Skeletal muscle cell (primary cell): ENCODE data around the gene METTL25.

ENCODE experiments used
- DNase-seq: peaks from one replicate; pipeline ENCODE4 v3.0.0-alpha.2; 2010; ENCODE audit warnings: low read depth
- H3K4me3 ChIP-seq: 2 replicates; pipeline ENCODE4 v1.5.1; 2011; ENCODE audit warnings: low read depth, mild to moderate bottlenecking, control low read depth, low read length, moderate library complexity

The METTL25 gene

DNA sequence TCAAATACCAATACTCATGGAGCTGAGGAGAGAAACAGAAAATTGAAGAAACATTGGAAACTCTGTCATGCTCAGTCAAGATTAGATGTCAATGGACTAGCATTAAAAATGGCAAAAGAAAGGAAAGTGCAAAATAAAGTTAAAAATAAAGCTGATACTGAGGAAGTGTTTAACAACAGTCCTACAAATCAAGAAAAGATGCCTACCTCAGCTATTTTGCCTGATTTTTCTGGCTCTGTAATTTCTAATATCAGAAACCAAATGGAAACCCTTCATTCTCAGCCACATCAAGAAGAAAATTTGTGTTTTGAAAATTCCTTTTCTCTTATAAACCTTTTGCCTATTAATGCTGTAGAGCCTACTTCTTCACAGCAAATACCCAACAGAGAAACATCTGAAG, 40.5 kb downstream of the METTL25 start:
- no peak overlapping the region for H3K4me3 ChIP-seq
- DNase-seq, result no peak

DNA sequence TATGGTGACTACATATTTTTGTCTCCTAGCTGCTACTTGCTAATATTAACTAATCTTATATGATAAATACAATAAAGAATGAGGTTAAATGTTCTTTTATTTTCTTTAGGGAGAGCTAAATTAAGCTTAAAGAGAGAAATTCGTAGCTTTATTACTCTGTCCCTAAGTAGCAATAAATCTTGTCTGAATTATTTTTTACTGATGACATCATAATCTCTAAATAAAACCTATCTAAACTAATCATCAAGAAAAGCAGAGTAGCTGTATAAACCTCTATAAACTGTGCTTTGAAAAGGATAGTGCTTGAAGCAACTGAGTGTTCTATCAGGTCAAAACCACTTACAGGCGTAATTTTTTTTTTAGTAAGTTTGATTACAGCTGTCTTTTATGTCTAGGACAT, 42.5 kb downstream of the METTL25 start:
- no peak for DNase-seq
- H3K4me3 ChIP-seq, result no peak overlapping the region

GRCh38 chr12:82406651-82407050, 48.3 kb downstream of the METTL25 start:
- H3K4me3 ChIP-seq, result no peak overlapping the region
- no peak for DNase-seq

GRCh38 chr12:82407481-82407880, 49.2 kb downstream of the METTL25 start:
- no peak for DNase-seq
- no peak overlapping the region for H3K4me3 ChIP-seq

- no peak overlapping the region for H3K4me3 ChIP-seq
- no peak for DNase-seq
Measured at GRCh38 chr12:82408844-82409243, 50.5 kb downstream of the METTL25 start.

- no peak for DNase-seq
- H3K4me3 ChIP-seq, result no peak overlapping the region
Measured at GRCh38 chr12:82411546-82412230, 53.4 kb downstream of the METTL25 start.

- DNase-seq, result no peak
- H3K4me3 ChIP-seq, result no peak overlapping the region
Measured at GRCh38 chr12:82412246-82412645, 53.9 kb downstream of the METTL25 start.

GRCh38 chr12:82414044-82414443, 55.7 kb downstream of the METTL25 start:
- no peak overlapping the region for H3K4me3 ChIP-seq
- peak; percentile 47 for DNase-seq

DNA sequence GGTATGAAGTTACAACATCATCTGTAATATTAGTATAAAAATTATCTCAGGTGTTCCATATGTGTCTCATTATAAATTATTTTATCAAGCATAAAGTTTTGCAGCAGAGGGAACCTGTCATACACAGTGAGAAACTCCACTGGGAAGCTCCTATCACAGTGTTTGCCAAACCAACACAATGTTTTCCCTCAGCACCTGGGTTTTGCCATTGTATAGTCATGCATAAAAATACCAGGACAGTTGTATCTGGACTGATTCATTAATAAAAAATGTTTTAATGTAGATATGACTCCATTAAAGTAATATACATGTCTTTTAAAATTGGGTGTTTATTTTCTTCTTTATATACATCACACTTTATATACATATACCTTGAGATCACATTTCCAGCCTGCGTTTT, 56.6 kb downstream of the METTL25 start:
- no peak for DNase-seq
- no peak overlapping the region for H3K4me3 ChIP-seq

GRCh38 chr12:82415402-82415801, 57.1 kb downstream of the METTL25 start:
- no peak for DNase-seq
- H3K4me3 ChIP-seq, result no peak overlapping the region

- no peak overlapping the region for H3K4me3 ChIP-seq
- DNase-seq, result peak; percentile 35
Measured at GRCh38 chr12:82425241-82425640, 66.9 kb downstream of the METTL25 start.

GRCh38 chr12:82426081-82426480, 67.8 kb downstream of the METTL25 start:
- no peak for DNase-seq

GRCh38 chr12:82426586-82426985, 68.3 kb downstream of the METTL25 start:
- no peak for DNase-seq
- no peak overlapping the region for H3K4me3 ChIP-seq

More at GRCh38 chr12:82426081-82426480, 67.8 kb downstream of the METTL25 start:
- no peak overlapping the region for H3K4me3 ChIP-seq

- no peak for DNase-seq
- H3K4me3 ChIP-seq, result no peak overlapping the region
Measured at GRCh38 chr12:82430541-82431145, 72.3 kb downstream of the METTL25 start.

DNA sequence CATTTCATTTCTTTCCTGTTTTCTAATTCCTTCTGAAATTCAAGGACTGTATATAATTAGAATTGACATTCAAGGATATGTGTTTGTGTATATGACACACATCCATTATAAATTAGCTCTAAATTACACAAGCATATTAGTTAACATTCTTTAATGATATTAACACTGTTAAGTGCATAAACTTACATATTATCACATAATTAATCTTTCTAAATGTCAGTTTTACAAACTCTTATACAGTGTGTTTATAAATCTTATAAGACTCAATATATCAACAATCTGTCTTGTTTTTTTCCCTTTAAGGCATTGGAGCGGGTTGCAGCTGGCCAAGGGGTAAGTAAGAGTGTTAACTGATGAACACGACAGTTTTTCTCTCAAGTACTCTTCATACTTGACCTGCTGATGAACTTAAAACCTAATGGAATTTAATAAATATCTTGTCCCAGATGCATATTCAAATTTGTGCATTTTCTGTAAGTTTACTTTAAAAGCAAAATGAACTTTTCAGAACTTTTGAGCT, 76.1 kb downstream of the METTL25 start:
- DNase-seq, result no peak
- no peak overlapping the region for H3K4me3 ChIP-seq

DNA sequence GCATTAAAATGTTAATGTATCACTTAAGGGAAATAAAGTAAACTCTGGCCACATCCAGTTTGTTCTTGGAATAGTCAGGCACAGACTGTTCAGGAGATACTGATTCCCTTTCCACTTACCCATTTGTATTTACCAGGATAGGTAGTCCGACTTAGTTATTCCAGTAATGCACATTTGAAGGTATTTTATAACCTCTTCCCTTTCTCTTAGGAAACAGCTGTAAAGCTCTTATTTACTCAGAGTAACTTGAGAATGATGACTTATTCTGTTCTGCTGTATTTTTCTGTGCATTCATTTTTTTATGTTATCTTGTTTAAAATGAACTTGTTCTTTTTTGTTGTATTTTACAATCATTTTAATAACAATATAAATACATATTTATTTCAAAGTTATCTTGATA, 78.0 kb downstream of the METTL25 start:
- no peak overlapping the region for H3K4me3 ChIP-seq
- DNase-seq, result no peak

DNA sequence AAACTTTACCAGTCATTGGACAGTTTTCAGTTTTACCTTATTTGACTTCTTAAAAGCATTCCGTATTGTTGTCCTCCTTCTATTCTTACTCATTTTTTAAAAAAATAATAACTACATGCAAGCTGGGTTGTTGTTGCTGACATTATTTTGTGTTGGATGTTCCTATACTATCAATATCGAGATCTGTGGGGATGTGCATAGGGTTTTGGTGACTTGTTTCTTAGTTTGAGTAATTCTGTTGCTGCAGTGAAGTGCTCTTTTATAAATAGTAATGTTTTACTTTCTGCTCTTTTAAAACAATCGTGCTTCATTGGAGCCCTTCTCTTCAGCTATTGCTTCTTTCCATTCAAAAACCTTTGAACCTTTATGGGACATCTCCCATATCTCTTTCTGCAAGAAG, 79.4 kb downstream of the METTL25 start:
- no peak overlapping the region for H3K4me3 ChIP-seq
- no peak for DNase-seq

GRCh38 chr12:82438356-82438755, 80.0 kb downstream of the METTL25 start:
- no peak overlapping the region for H3K4me3 ChIP-seq
- no peak for DNase-seq

- H3K4me3 ChIP-seq, result no peak overlapping the region
- no peak for DNase-seq
Measured at GRCh38 chr12:82440885-82441284, 82.6 kb downstream of the METTL25 start.

GRCh38 chr12:82448911-82449578, 90.7 kb downstream of the METTL25 start:
- no peak for DNase-seq
- H3K4me3 ChIP-seq, result no peak overlapping the region

DNA sequence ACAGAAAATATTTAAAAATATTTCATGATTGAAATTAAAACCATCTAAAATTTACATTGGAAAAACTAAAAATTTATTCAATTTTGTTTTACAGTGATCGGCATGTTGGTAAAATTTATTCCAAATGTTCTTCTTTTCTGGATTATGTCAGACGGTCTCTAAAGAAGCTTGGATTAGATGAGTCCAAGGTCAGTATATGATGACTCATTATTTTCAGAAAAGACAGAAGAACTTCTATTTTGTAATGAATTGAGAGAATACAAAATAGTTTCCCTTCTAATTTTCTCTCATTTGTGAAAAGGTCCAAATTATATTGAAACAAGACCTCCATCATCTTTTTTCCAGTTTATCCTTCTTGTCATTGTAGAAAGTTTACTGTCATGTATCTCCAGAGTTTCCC, 98.3 kb downstream of the METTL25 start:
- no peak overlapping the region for H3K4me3 ChIP-seq
- DNase-seq, result no peak
